HepG2 (cell line): ENCODE data around the gene METAP1D. TPM values are rescaled to one million over a fixed set of nuclear protein-coding genes. Genes with fewer than 3 reads are reported as not detected.

Experiments
- BATF2 ChIP-seq: sonication (generic); formaldehyde crosslinking; IDR thresholded peaks from 2 replicates; pipeline ENCODE4 v1.8.0; 2022; ENCODE audit warnings: mild to moderate bottlenecking, missing genetic modification reagents, moderate library complexity
- CREB1 ChIP-seq, 2 experiments: fragments of 450-650 bp in 1 of 2; IDR thresholded peaks; 2 replicates each; pipeline ENCODE4 v1.6.1; 2016 to 2017; ENCODE audit warnings: control low read depth in 1 of 2, mild to moderate bottlenecking in 1 of 2, missing compliant biosample characterization in 1 of 2, missing genetic modification characterization in 1 of 2
- DBP ChIP-seq: sonication (generic); formaldehyde crosslinking; IDR thresholded peaks from 2 replicates; pipeline ENCODE4 v1.4.0; 2020; ENCODE audit warnings: missing genetic modification reagents; ENCODE audit errors: not compliant biosample characterization
- ELF1 ChIP-seq: sonication (generic); formaldehyde crosslinking; IDR thresholded peaks from 2 replicates; pipeline ENCODE4 v1.4.0; 2020; ENCODE audit warnings: missing genetic modification reagents
- GMEB2 ChIP-seq: IDR thresholded peaks from 2 replicates; pipeline ENCODE4 v1.6.1; 2016; ENCODE audit warnings: missing biosample characterization, missing genetic modification reagents, low read depth
- HNRNPLL ChIP-seq: fragments of 200-400 bp; formaldehyde crosslinking; IDR thresholded peaks from 2 replicates; pipeline ENCODE4 v1.6.1; 2017; ENCODE audit warnings: mild to moderate bottlenecking, low read depth, low read length; ENCODE audit not compliant: poor library complexity, severe bottlenecking
- IKZF1 ChIP-seq: fragments of 450-650 bp; IDR thresholded peaks from 2 replicates; pipeline ENCODE4 v1.7.1; 2016
- MED8 ChIP-seq: sonication (generic); formaldehyde crosslinking; IDR thresholded peaks from 2 replicates; pipeline ENCODE4 v1.8.1; 2023; ENCODE audit warnings: mild to moderate bottlenecking, missing genetic modification reagents; ENCODE audit not compliant: insufficient replicate concordance
- MNT ChIP-seq: fragments of 450-650 bp; IDR thresholded peaks from 2 replicates; pipeline ENCODE4 v1.6.1; 2016
- ZBTB38 ChIP-seq: sonication (generic); formaldehyde crosslinking; IDR thresholded peaks from 2 replicates; pipeline ENCODE4 v1.5.1; 2020; ENCODE audit warnings: mild to moderate bottlenecking, missing genetic modification reagents
- ZMAT5 ChIP-seq: sonication (generic); formaldehyde crosslinking; IDR thresholded peaks from 2 replicates; pipeline ENCODE4 v1.5.0; 2020; ENCODE audit warnings: mild to moderate bottlenecking, low read depth, missing genetic modification reagents, borderline replicate concordance
- ZMYM3 ChIP-seq: sonication (generic); formaldehyde crosslinking; IDR thresholded peaks from 2 replicates; pipeline ENCODE4 v1.5.1; 2020; ENCODE audit warnings: mild to moderate bottlenecking, missing genetic modification reagents
- ZNF350 ChIP-seq: sonication (generic); formaldehyde crosslinking; IDR thresholded peaks from 2 replicates; pipeline ENCODE4 v1.4.0; 2020; ENCODE audit warnings: mild to moderate bottlenecking, low read depth, missing genetic modification reagents, borderline replicate concordance
- ZNF513 ChIP-seq: sonication (generic); formaldehyde crosslinking; conservative IDR thresholded peaks from 2 replicates; pipeline ENCODE4 v1.5.0; 2020; ENCODE audit warnings: missing genetic modification reagents
- ZNF609 ChIP-seq: sonication (generic); formaldehyde crosslinking; IDR thresholded peaks from 2 replicates; pipeline ENCODE4 v1.4.0; 2020; ENCODE audit warnings: mild to moderate bottlenecking, missing genetic modification reagents, borderline replicate concordance
- polyA plus RNA-seq, 8 experiments: library from polyadenylated mRNA; depleted of rRNA in 3 of 8; stranded (reverse) in 7 of 8; unstranded in 1 of 8; fragments of >200 nt; fragmentation: Illumina TruSeq in 4 of 8; extraction: Trizol in 4 of 8; gene quantifications; 2 replicates each; pipeline versions ENCODE4 v1.2.1 to v1.2.3, GENCODE V29; 2011 to 2016; ENCODE audit warnings: low read depth in 4 of 8, missing spikeins in 1 of 8, mixed read lengths in 1 of 8; ENCODE audit not compliant: insufficient read depth in 1 of 8
- total RNA-seq, 5 experiments: library from RNA; depleted of rRNA; stranded (reverse); fragments of >200 nt; fragmentation: Illumina TruSeq; extraction: Trizol; gene quantifications; 2 replicates each; pipeline ENCODE4 v1.2.3, GENCODE V29; 2016; ENCODE audit warnings: low read depth in 1 of 5

Gene METAP1D
- total and polyA plus RNA-seq, 2 of the 13 experiments (the other 11 are each of a cell fraction or from before 2014, with no cell fraction given), result 14.7 to 21.6 TPM

- TF ChIP-seq MNT, result peak; percentile 85
- TF ChIP-seq MED8, result peak; percentile 94
- peak; percentile 99 for TF ChIP-seq ZBTB38
- TF ChIP-seq HNRNPLL, result no peak
- TF ChIP-seq CREB1 (IDR thresholded peaks at IDR 0.05), result peak; percentile 89
- TF ChIP-seq CREB1 (CRISPR knock-in tag; IDR thresholded peaks at IDR 0.05), result no peak
- peak; percentile 79; the same call in 1 of the 2 replicates for TF ChIP-seq BATF2 (CRISPR knock-in tag)
- no peak for TF ChIP-seq DBP (CRISPR knock-in tag)
- TF ChIP-seq IKZF1, result no peak
- TF ChIP-seq GMEB2, result peak; percentile 60; the same call in 1 of the 2 replicates
- peak; percentile 66 for TF ChIP-seq ELF1
- TF ChIP-seq ZMYM3 (CRISPR knock-in tag), result peak; percentile 84
- no peak for TF ChIP-seq ZMAT5 (CRISPR knock-in tag)
- TF ChIP-seq ZNF350, result peak; percentile 90
- peak; percentile 85 for TF ChIP-seq ZNF609
- TF ChIP-seq ZNF513 (CRISPR knock-in tag), result no peak
Measured at GRCh38 chr2:171999604-172000469, at the start of gene METAP1D (continued).
